Neural progenitor cell (in vitro differentiated cells): Measurements from ENCODE around the gene PEMT.

Source experiments
- CTCF ChIP-seq: fragments of 200-600 bp; sonication (generic); IDR thresholded peaks from 2 replicates; pipeline ENCODE4 v1.5.1; 2017; ENCODE audit warnings: antibody characterized with exemption, mild to moderate bottlenecking
- EZH2 ChIP-seq: fragments of 200-600 bp; sonication (generic); IDR thresholded peaks from 2 replicates; pipeline ENCODE4 v1.6.1; 2017; ENCODE audit warnings: antibody characterized with exemption, mild to moderate bottlenecking, moderate library complexity
- EZH2phosphoT487 ChIP-seq: fragments of 200-600 bp; sonication (generic); IDR thresholded peaks from 2 replicates; pipeline ENCODE4 v1.6.1; 2017; ENCODE audit warnings: antibody characterized with exemption

- no peak for TF ChIP-seq CTCF
- TF ChIP-seq EZH2 = no peak
- no peak for TF ChIP-seq EZH2phosphoT487
These were observed 84.0 kb downstream of the PEMT start for GRCh38 chr17:17507465-17508011.
